ENCODE data around the gene SLC22A7.
"Not testable (repeated sequence)": the region's sequence is repeated elsewhere in the genome, so short reads cannot be mapped to it uniquely, and the experiment has no call there.

The SLC22A7 gene

DNA sequence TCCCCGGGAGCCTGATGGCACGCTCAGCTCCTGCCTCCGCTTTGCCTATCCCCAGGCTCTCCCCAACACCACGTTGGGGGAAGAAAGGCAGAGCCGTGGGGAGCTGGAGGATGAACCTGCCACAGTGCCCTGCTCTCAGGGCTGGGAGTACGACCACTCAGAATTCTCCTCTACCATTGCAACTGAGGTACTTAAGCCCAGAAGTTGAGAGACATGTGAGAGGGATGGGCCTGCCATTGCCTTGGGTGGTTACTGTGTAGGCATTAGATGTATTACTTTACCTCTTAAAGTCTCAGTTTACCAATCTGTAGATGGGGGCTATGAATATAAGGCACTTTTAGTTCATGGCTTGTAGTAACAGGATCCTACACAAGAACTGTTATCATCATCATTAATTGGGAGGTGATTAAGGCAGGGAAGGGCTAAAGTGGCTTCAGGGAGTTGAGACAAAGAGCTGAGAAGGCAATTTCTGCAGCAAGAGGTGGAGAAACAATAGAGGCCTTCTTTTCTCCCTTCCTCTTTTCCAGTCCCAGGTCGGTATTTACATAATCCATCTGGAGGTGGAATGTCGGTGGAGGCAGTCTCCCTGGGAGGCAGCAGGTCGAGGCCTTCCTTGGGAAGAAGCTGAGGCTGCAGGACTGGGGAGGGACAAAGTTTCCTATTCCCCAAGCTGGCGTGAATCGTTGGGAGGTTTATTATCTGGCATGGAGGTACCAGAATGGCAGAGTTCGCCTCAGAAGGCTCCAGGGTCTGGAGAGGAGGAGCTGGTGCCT is 691 bp downstream of the SLC22A7 start:
- no peak for FAIRE-seq
- no peak for DNase-seq (ENCODE audit: extremely low spot score, insufficient read length, low read depth)

DNA sequence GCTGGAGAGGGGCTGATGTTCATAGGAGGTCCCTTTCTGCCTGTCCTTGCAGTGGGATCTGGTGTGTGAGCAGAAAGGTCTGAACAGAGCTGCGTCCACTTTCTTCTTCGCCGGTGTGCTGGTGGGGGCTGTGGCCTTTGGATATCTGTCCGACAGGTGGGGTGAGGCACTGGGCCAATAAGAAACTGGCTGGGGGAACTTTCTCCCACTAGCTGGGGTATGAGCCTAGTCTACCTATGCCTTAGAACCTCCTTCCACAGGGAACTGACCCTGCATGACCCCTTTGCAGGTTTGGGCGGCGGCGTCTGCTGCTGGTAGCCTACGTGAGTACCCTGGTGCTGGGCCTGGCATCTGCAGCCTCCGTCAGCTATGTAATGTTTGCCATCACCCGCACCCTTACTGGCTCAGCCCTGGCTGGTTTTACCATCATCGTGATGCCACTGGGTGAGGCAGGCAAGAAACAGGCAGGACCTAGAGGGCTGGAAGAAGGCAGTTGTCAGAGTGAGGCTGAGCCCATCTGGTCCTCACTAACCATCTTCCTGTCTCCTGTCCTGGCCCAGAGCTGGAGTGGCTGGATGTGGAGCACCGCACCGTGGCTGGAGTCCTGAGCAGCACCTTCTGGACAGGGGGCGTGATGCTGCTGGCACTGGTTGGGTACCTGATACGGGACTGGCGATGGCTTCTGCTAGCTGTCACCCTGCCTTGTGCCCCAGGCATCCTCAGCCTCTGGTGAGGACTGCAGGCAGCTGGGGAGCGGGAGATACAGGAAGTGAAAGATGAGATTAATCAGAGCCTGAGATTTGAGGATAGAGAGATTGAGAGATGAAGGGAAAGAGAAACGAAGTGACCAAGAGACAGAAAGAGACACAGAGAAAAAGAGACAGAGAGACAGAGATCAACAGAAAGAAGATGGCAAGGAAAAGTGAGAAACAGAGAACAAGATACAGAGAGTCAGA is 1.6 kb downstream of the SLC22A7 start:
- FAIRE-seq (no peak), DNase-seq (ENCODE audit: extremely low spot score, insufficient read length, low read depth) (no peak)

DNA sequence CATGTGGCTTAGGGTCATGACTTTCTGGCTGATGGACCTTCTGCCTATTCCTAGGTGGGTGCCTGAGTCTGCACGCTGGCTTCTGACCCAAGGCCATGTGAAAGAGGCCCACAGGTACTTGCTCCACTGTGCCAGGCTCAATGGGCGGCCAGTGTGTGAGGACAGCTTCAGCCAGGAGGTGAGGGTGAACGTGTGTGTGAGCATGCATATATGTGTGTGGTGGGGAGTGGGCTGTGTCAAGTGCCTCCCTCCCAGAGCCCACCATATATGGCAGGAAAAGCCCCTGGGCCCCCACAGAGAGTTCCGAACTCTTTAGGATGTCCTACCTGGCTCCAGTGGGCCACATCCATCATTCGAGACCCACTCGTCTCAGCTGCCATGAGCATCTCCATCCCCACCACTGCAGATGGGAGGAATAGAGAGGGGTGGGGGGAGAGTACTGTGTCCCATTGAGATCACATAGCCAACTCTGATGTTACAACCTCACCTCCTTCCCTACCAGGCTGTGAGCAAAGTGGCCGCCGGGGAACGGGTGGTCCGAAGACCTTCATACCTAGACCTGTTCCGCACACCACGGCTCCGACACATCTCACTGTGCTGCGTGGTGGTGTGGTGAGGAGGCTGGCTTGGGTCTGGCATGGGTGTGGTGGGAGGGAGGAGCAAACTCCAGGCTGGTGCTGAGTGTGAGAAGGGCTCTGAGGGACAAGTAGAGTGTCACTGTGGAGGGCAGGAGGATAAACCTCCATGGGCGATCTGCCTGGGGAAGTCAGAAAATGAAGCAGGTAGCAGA is 3.2 kb downstream of the SLC22A7 start:
- FAIRE-seq (no peak), DNase-seq (ENCODE audit: extremely low spot score, insufficient read length, low read depth) (no peak)

DNA sequence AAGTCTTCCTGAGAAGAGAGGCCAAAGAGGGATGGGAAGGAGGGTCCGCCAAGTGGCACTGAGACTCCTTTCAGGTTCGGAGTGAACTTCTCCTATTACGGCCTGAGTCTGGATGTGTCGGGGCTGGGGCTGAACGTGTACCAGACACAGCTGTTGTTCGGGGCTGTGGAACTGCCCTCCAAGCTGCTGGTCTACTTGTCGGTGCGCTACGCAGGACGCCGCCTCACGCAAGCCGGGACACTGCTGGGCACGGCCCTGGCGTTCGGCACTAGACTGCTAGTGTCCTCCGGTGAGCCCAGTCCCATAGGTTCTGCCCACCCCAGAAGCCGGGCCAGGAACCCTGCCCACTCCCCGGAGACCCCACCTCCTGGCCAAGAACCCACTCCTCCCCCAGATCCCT is 4.1 kb downstream of the SLC22A7 start:
- FAIRE-seq (no peak), DNase-seq (ENCODE audit: extremely low spot score, insufficient read length, low read depth) (no peak)

DNA sequence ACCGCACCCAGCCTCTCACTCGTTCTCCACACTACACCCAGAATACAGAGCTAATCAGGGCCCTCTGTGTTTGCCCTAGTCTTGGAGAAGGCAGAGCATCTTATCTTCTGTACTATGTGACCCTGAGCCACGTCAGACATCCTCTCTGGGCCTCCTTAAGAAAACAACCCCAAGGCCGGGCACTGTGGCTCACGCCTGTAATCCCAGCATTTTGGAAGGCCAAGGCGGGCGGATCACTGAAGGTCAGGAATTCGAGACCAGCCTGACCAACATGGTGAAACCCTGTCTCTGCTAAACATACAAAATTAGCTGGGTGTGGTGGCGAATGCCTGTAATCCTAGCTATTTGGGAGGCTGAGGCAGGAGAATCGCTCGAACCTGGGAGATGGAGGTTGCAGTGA is 4.9 kb downstream of the SLC22A7 start:
- DNase-seq (ENCODE audit: extremely low spot score, insufficient read length, low read depth); FAIRE-seq: not testable (repeated sequence)

DNA sequence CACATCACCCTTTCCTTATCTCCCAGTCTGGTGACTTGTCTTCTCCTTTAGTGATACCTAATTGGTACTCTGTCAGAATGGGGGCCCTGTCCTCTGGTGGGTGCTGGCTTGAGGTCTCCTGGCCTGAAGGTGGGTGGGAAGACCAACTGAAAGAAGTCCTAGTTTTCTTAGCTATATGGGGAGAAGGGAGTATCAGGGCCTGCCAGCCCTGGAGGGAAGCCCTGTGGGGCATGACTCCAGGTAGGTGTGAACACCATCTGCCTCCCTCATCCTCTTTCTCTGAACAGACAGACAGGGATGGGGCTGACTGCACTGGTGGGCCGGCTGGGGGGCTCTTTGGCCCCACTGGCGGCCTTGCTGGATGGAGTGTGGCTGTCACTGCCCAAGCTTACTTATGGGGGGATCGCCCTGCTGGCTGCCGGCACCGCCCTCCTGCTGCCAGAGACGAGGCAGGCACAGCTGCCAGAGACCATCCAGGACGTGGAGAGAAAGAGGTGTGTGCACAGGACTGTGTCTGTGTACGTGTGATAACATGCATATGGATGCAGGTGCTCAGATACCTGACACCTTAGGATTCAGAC is 5.8 kb downstream of the SLC22A7 start:
- no peak for DNase-seq (ENCODE audit: extremely low spot score, insufficient read length, low read depth)
- FAIRE-seq = no peak

DNA sequence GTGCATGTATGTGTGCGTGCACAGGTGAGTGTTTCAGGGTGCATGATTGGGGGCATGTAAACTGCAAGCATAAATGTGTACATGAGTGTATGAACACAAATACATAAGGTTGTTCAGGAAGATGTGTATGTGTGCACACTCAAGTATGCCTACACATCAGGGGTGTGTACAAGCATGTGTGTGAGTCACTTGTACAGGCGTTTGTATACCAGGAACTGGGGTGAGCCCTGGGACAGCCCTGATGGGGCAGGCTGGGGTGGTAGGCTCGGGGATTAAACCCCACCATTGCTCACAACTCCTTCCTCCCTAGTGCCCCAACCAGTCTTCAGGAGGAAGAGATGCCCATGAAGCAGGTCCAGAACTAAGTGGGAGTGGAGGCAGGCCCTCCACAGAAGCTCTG is 6.3 kb downstream of the SLC22A7 start:
- FAIRE-seq (no peak), DNase-seq (ENCODE audit: extremely low spot score, insufficient read length, low read depth) (no peak)

DNA sequence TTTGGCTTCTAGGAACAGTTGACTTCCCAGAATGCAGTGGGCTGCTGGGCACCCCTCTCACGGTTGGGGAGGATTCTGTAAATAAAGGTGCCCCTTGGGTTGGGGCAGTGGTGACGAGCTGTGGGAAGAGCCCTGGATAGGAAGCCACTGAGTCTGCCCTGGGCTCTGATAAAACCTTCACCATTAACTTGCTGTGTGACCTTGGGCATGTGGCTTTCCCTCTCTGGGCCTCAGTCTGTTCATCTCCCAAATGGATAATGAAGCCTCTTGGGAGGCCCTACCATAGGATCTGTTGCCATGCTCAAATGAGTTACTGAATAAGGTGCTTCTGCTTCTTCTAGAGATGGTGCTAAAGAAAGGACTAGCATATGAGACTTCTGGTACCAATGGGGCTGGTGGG is 6.8 kb downstream of the SLC22A7 start:
- DNase-seq (ENCODE audit: extremely low spot score, insufficient read length, low read depth) (no peak), FAIRE-seq (no peak)

DNA sequence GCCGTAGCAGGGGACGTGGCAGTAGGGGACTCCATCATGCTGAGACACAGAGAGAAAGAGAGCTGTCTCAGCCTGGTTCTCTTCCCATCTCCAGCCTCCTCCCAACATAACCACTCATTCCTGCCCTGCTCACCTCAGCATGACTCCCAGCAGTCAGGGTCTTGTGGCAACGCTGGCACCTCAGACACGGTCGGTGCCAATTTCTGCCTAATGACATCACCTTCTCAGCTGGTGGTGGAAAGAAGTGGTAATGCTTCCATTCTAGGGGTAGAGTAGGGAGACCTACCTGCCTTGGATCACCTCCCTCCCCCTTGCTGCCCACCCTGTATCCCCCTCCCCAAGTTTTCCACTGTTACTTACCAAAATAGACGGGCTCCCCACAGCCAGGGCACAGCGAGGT is 8.0 kb downstream of the SLC22A7 start:
- no peak for DNase-seq (ENCODE audit: extremely low spot score, insufficient read length, low read depth)
- FAIRE-seq = no peak

DNA sequence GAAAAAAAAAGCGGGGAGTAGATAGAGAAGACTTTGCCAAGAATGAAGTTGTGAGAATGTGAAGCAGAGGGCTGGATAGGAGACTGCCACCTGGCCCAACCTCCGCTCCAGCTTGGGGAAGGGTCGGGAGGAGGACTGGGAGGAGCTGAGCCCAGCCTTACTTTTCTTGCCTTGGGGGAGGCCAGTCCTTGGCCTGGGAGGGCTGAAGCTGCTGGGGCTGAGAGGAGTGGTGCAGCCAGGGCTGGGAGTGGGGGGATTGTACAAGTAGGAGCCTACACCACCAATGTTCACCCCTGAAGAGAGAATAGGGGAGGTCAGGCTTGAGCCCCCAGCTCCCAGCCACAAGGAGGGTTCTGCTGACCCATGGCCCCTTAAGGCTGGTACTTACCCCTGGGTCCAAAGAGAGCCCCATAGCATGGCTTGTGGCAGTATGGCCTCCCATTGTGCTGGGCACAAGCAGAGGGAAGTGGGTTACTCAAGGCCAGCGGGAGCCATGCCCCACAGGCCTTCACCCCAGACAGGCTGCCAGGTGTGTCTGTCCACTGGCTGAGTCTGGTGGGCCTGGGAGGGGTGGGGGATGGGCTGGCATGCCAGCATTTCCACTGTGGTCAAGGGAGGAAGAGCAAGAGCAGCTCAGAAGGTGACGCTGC is 9.5 kb downstream of the SLC22A7 start:
- DNase-seq (ENCODE audit: extremely low spot score, insufficient read length, low read depth) = no peak
- FAIRE-seq = no peak

DNA sequence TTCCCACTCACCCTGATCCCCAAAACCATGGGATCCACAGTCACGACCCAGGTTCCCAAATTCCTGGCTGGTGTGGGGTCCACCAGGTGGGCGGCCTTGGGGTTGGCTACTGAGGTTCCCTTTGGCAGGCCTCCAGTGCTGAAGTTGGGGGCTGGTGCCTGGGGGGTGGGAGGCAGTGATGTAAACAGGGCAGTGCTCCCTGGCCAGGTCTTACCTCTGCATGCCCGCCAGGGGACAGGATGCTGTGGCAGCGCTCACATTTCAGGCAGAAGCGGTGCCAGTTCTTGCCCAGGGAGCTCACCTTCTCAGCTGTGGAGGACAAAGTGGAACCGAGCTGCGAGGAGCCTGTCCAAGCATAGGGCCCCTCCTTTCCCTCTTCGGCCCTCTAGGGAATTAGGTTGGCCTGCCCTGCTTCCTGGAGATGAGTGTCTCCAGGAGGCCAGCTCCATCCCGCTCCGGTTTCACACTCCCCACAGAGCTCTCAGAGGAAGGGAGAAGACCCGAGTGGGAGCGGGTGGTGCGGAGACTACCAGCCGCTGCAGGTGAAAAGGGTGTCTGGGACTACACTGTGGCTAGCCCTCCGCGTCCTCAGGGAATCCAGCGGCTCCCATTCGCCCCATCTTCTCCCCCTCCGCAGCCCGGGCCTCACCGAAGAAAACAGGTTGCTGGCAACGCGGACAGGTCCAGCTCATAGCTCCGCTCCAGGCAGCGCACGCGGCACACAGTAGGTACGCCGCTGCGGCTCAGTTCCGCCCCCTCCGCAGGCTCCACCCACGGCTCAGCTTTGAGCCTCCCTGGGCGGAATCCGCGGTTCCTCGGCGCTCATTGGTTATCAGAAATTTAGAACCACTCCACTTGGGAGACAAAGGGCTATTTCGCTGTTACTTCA is 10.3 kb downstream of the SLC22A7 start, which contains the start of gene CRIP3:
TSS of gene CRIP3 (minus strand) at position 726 of the 889 bp plus-strand sequence. CDS start at position 692, 34 bp downstream.
- FAIRE-seq (peak; percentile 63), DNase-seq (ENCODE audit: extremely low spot score, insufficient read length, low read depth) (peak; percentile 29)

DNA sequence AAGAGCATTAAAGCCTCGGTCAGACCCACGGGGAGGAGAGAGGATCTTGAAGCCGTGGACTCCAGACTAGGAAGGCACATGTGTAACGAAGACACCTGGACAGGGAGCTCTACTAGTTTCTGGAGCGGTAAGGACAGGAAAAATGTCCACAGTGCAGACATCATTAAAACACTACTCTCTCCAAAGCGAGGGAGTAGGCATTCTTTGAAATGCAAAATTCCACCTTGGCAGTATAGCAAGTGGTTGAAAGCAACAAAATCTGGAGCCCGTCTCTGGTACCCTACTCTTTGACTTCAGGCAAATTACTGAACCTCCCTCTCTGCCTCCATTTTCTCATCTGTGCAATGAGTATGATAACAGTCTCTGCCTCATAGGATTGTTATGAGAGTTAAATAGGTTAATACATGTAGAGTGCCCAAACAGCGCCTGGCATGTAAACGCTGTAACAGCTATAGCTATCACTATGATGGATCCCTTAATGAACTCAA is 11.0 kb downstream of the SLC22A7 start:
- DNase-seq (ENCODE audit: extremely low spot score, insufficient read length, low read depth) = no peak
- no peak for FAIRE-seq

DNA sequence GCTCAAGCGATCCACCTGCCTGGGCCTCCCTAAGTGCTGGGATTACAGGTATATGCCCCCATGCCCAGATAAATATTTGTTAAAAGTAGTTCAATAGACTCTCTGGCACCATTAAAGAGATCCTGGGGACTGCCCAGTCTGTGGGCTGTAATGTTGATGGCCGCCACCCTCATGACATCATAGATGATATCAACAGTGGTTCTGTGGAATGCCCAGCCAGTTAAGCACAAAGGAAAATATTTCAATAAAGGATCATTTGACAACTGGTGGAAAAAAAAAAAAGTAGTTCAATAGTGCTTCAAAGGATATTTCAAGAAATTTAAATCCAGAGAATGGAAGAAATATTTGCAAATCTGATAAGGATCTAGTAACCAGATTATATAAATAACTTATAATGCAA is 12.1 kb downstream of the SLC22A7 start:
- DNase-seq (ENCODE audit: extremely low spot score, insufficient read length, low read depth) (no peak), FAIRE-seq (no peak)

DNA sequence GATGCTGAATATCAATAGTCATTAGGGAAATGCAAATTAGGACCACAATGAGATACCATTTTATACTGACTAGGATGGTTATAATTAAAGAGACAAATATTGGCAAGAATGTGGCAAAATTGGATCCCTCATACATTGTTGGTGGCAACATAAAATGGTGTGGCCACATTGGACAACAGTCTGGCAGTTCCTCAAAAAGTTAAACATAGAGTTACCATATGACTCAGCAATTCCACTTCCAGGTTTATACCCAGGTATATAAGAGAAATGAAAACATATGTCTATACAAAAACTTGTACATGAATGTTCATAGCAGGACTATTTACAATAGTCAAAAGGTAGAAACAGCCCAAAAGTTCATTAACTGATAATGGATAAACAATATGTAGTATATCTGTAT is 12.6 kb downstream of the SLC22A7 start:
- DNase-seq (ENCODE audit: extremely low spot score, insufficient read length, low read depth) (no peak), FAIRE-seq (no peak)

DNA sequence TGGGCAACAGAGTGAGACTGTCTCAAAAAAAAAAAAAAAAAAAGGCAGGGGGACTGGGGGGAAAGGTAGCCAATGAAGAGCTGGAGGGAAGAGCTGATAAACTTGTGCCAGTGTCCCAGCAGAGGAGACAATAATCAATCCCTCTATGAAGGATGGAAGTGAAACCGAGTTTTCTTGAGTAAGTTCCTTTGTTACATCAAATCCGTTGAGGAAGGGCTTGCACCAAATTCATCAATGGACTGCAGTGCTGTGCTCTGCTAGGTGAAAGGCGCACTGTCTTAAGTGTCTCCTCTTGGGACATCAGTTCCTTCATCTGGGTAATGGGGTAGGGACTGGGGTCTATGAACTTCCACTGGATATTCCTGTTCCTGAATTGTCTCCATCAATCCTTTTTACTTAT is 13.6 kb downstream of the SLC22A7 start:
- FAIRE-seq (peak; percentile 44), DNase-seq (ENCODE audit: extremely low spot score, insufficient read length, low read depth) (no peak)

DNA sequence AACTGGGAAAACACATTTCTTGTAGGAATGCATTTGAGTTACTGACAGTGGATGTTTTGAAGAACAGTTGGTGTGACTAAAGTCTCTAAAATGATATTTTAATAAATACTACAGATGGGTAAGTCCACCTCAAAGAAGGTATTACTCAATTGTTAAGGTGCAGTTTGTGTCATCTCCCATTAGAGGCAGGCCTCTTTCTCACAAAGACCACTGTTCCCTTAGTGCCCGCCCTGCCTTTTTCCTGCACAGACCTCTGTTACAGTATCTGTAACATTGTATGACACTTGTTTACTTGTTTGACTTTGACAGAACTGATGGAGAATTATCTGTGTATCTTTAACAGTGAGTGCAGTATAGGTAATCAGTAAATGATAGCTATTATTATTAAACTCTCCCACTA is 15.8 kb downstream of the SLC22A7 start:
- no peak for FAIRE-seq
- DNase-seq (ENCODE audit: extremely low spot score, insufficient read length, low read depth) = no peak

DNA sequence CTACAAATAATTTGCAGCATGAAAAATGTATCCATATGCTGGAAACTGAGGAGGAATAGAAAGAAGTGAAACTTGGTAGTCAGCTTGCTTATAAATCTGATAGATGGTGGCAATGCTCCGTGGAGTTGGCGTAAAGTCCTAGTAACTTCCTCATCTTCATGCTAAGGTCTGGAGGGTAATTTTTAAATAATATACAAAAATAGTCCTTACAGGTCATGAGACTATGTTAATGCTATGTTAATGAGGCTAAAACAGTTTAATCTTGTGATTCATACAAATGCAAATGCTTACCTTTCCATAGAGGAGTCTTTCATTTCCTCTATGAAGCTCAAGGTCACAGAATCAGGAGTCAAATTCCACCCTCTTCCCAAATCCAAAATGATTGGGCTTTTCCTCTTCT is 20.0 kb downstream of the SLC22A7 start:
- peak; percentile 29 for FAIRE-seq
- no peak for DNase-seq (ENCODE audit: extremely low spot score, insufficient read length, low read depth)

DNA sequence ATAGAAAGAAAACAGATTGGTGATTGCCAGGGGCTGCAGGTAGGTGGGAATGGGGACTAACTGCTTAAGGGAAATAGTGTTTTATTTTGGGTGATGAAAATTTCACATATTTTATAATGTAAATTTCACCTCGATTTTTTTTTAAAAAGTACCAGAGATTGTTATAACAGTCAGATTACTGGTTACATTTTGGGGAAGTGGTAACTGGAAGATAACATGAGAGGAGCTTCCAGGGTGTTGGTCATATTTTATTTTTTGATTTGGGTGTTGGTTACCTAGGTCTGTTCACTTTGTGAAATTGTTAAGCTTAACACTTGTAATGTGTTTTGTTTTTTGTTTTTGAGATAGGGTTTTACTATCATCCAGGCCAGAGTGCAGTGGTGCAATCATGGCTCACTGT is 27.8 kb downstream of the SLC22A7 start:
- DNase-seq (ENCODE audit: extremely low spot score, insufficient read length, low read depth) (no peak), FAIRE-seq (no peak)
